GM19025 (cell line): Measurements from ENCODE around the gene LGALSL.

ENCODE experiments used
- ATAC-seq: cut with Tn5 transposase; IDR thresholded peaks from one replicate; pipeline ENCODE4 v1.9.1; 2021; ENCODE audit warnings: mild to moderate bottlenecking, low read depth, moderate library complexity; ENCODE audit not compliant: unreplicated experiment

Gene LGALSL

DNA sequence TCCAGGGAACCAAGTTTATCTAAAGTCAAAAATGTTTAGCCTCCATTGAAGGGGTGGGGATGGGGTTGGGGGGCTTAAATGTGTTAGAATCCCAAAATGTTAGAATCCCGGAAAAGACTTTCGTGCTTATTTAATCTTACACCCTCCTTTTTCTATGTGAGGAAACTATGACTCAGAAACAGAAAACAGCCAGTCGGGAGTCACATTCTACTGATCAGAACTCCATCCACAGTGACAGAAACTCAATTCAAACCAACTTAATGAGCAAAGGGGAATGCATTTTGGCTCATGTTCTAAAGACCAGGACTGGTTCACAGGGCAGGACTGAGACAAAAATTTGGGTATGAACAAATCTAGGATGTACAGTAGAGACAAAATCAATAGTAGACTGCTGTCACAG lies 38.3 kb downstream of the LGALSL start:
- ATAC-seq, result no peak

DNA sequence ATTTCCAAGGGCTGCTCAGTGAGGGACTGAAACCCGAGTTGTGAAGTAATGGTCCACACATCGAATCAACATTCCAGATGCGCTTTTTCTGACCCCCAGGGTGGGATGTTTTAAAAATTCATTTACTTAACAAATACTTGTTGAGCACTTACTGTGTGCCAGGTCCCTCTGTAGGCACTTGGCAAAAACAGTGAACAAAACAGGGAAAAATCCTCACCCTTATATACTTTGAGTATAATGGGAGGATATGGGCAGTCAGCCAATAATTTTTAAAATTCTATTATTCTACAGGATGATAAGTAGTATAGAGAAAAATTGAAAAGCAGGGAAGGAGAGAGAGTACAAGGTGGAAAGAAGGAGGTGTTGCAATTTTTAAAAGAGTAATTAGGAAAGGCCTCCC lies 38.9 kb downstream of the LGALSL start:
- no peak for ATAC-seq

- ATAC-seq, result no peak
Measured at GRCh38 chr2:64493788-64494187, 39.8 kb downstream of the LGALSL start.

DNA sequence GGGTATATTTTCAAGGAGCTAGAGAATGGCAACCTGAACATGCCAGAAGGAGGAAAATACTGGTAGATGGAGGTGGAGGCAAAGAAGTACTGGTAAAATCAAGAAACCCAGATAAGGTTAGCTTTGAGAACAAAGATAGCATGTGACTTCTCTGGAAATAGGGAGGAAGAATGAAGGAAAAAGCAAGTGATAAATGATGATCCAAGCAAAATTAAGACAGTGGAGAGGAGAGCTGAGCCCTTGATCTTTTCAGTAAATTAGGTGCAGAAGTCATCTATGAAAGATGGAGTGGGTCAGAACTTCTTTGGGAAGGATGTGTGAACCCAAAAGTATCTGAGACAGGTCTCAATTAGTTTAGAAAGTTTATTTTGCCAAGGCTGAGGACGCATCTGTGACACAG lies 44.5 kb downstream of the LGALSL start:
- ATAC-seq, result no peak

DNA sequence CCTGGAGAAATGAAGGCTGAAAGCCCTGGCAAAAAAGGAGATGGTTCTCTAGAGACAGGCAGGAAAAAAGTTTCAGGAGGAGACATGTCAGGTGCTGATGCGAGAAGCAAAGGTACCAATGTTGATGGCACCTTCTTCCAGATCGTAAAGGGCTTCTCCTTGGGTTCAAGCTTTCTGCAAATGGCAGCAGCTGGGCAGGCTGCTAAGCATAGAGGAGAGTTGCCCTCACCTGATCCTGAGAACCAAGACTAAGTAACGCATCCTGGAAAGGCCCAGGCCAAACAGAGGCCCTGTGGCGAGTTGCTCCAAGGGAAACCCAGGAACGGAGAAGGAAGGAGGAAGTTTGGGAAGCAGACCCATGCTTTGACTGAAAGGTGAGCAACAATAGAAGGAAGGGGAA lies 46.6 kb downstream of the LGALSL start:
- ATAC-seq, result no peak

DNA sequence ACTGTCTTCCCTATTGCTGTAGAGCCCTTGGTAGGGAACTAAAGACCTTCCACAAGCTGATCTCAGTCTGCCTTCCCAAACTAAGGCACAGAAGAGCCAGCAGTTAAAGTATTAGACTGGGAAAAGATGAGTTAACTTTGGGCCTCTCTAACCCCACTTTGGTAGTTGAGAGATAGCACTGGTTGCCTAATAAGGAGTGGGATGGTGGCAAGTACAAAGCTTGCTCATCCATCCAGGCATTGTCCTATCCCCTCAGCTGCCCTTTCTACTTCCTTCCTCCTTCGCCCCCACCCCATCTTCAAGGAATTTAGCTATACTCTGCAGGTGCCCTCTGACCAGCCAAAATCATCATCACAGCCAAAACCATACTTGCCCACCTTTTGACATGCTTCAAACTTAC lies 48.0 kb downstream of the LGALSL start:
- ATAC-seq, result no peak

- no peak for ATAC-seq
Measured at GRCh38 chr2:64502860-64503259, 48.9 kb downstream of the LGALSL start.

DNA sequence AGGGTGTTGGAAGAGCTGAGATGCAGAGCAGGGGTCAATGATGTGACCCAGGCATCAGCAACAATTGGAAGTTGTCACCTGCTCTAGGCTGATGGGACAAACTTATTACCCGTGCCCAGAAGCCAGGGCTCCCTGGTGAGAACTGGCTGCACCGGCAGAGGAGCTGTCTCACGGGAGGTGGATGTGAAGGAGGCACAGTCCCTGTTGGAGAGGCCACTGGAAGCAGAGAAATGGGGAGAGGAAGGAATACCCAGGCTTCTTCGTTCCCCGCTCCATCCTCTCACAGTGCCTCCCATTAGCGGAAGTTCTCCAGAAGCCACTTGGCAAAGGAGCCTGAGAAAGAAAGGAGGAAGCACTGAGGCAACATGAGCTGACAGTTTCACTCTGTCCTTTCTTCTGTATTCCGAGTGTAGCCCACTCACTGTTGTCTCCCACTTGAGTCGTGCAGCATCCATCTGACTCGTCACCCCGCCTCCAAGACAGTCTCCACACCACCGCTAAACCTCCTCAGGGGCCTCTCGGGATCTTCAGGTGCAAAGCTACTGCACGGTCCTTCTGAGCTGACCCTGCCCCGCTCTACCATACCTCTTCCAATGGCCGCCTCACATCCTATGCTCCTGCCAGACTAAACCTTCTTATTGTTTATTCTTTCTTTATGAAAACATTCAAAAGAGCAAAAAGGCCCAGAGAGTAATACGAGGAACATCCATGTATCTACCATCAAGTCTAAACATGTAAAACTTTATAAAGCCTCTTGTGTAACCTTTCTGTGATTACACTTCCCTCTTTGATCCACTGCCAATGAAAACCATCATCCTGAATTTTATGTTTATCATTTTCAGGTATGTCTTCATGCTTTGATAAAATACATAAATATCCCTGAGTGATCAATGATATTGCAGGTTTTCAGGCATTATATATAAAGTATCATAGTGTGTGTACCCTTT lies 51.1 kb downstream of the LGALSL start:
- no peak for ATAC-seq

GRCh38 chr2:64506686-64507085 lies 52.7 kb downstream of the LGALSL start:
- ATAC-seq, result no peak
